ENCODE results near the gene EXO5. TPM values are rescaled to one million over a fixed set of nuclear protein-coding genes. Genes with fewer than 3 reads are reported as not detected.

The EXO5 gene
- total and polyA plus RNA-seq, 2 of the 13 experiments (the other 11 are each of a cell fraction or from before 2014, with no cell fraction given): 9.9 to 20.5 TPM

DNA sequence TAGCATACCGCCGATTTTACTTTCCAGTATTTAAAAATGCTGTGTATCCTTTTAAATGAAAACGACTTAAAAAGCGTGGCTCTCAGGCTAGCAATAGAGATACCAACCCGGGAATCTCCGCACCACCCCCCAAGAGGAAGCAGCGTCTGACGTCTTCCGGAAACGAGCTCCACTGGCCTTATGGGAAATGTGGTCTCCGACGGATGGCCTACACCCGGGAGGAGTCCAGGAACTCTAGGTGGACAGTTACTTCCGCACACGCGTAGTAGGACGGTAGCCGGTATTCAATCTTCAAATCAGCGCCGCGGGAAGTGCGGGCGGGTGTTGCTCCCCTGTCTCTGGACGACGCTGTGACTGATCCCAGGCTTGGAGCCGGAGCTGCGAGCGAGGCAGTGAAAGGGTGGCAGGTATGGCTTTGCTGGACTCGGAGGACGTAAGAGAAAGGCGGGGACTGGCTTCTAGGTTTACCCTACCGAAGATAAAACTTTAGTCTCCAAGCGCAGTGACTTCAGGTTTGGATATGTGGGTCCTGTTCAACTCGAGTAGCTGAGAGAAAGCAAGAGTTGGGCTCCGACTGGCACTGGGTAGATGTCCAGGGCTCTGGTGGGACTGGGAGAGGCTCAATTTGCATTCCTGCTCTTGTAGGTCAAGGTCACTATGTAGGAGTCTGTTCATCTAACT is 23.0 kb downstream of the EXO5 start, which contains the start of gene ZNF684 (continued):
- TF ChIP-seq SALL2 (CRISPR knock-in tag; IDR thresholded peaks at IDR 0.05): 0 out of 2 replicates have a peak, but pooled peaks have one; percentile 53
- no peak for TF ChIP-seq STAT5B (CRISPR knock-in tag; IDR thresholded peaks at IDR 0.05)
- no peak for TF ChIP-seq ZNF543 (CRISPR knock-in tag; IDR thresholded peaks at IDR 0.05)
- no peak for TF ChIP-seq KLF15 (CRISPR knock-in tag; IDR thresholded peaks at IDR 0.05; ENCODE audit: borderline replicate concordance)
- peak; percentile 87 for TF ChIP-seq GMEB1 (CRISPR knock-in tag; IDR thresholded peaks at IDR 0.05; ENCODE audit: borderline replicate concordance)
- peak; percentile 77 for TF ChIP-seq TEAD3 (CRISPR knock-in tag; optimal IDR thresholded peaks at IDR 0.05; ENCODE audit: borderline replicate concordance)
- TF ChIP-seq, protein P1, sequence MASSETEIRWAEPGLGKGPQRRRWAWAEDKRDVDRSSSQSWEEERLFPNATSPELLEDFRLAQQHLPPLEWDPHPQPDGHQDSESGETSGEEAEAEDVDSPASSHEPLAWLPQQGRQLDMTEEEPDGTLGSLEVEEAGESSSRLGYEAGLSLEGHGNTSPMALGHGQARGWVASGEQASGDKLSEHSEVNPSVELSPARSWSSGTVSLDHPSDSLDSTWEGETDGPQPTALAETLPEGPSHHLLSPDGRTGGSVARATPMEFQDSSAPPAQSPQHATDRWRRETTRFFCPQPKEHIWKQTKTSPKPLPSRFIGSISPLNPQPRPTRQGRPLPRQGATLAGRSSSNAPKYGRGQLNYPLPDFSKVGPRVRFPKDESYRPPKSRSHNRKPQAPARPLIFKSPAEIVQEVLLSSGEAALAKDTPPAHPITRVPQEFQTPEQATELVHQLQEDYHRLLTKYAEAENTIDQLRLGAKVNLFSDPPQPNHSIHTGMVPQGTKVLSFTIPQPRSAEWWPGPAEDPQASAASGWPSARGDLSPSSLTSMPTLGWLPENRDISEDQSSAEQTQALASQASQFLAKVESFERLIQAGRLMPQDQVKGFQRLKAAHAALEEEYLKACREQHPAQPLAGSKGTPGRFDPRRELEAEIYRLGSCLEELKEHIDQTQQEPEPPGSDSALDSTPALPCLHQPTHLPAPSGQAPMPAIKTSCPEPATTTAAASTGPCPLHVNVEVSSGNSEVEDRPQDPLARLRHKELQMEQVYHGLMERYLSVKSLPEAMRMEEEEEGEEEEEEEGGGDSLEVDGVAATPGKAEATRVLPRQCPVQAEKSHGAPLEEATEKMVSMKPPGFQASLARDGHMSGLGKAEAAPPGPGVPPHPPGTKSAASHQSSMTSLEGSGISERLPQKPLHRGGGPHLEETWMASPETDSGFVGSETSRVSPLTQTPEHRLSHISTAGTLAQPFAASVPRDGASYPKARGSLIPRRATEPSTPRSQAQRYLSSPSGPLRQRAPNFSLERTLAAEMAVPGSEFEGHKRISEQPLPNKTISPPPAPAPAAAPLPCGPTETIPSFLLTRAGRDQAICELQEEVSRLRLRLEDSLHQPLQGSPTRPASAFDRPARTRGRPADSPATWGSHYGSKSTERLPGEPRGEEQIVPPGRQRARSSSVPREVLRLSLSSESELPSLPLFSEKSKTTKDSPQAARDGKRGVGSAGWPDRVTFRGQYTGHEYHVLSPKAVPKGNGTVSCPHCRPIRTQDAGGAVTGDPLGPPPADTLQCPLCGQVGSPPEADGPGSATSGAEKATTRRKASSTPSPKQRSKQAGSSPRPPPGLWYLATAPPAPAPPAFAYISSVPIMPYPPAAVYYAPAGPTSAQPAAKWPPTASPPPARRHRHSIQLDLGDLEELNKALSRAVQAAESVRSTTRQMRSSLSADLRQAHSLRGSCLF (CRISPR knock-in tag; IDR thresholded peaks at IDR 0.05; ENCODE audit: borderline replicate concordance): no peak
- TF ChIP-seq TOPORS (CRISPR knock-in tag; IDR thresholded peaks at IDR 0.05): no peak
- TF ChIP-seq RFX5 (IDR thresholded peaks at IDR 0.05; ENCODE audit: low read depth, low read length): no peak
- TF ChIP-seq TCF12 (IDR thresholded peaks at IDR 0.05): no peak
- TF ChIP-seq TCF12 (CRISPR knock-in tag; IDR thresholded peaks at IDR 0.05): no peak
- TF ChIP-seq SP5 (CRISPR knock-in tag; IDR thresholded peaks at IDR 0.05; ENCODE audit: borderline replicate concordance, low read depth): no peak
- TF ChIP-seq ZNF432 (CRISPR knock-in tag; IDR thresholded peaks at IDR 0.05; ENCODE audit: borderline replicate concordance): no peak
- TF ChIP-seq ZNF788 (CRISPR knock-in tag; IDR thresholded peaks at IDR 0.05; ENCODE audit: borderline replicate concordance): peak; percentile 79; the same call in 1 of the 2 replicates
- TF ChIP-seq RFXANK (CRISPR knock-in tag; IDR thresholded peaks at IDR 0.05): 0 out of 2 replicates have a peak, but pooled peaks have one; percentile 1
- TF ChIP-seq FOXA1 (IDR thresholded peaks at IDR 0.05): no peak
- TF ChIP-seq FOXA1 (CRISPR knock-in tag; IDR thresholded peaks at IDR 0.05): no peak
- peak; percentile 89 for TF ChIP-seq GABPA (IDR thresholded peaks at IDR 0.05; ENCODE audit: low read depth, low read length)
- peak; percentile 98 for TF ChIP-seq GABPA (CRISPR knock-in tag; IDR thresholded peaks at IDR 0.05; ENCODE audit: low read depth)
- no peak for TF ChIP-seq ZNF577 (CRISPR knock-in tag; IDR thresholded peaks at IDR 0.05; ENCODE audit: borderline replicate concordance, low read depth)
- no peak for TF ChIP-seq ZNF207 (IDR thresholded peaks at IDR 0.05; ENCODE audit: borderline replicate concordance)
- no peak for TF ChIP-seq CEBPB (IDR thresholded peaks at IDR 0.05; ENCODE audit: borderline replicate concordance, low read depth, low read length)
- no peak for TF ChIP-seq ZNF746 (CRISPR knock-in tag; IDR thresholded peaks at IDR 0.05)
- TF ChIP-seq, protein P2, sequence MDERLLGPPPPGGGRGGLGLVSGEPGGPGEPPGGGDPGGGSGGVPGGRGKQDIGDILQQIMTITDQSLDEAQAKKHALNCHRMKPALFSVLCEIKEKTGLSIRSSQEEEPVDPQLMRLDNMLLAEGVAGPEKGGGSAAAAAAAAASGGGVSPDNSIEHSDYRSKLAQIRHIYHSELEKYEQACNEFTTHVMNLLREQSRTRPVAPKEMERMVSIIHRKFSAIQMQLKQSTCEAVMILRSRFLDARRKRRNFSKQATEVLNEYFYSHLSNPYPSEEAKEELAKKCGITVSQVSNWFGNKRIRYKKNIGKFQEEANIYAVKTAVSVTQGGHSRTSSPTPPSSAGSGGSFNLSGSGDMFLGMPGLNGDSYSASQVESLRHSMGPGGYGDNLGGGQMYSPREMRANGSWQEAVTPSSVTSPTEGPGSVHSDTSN (CRISPR knock-in tag; IDR thresholded peaks at IDR 0.05): no peak
